H1 (cell line): ENCODE results near the gene PTDSS2. TPM values are rescaled to one million over a fixed set of nuclear protein-coding genes. Genes with fewer than 3 reads are reported as not detected.
A peak's percentile ranks its signal among the peaks of the same experiment; 100 is the strongest.

Experiments
- BACH1 ChIP-seq: IDR thresholded peaks from 2 replicates; pipeline ENCODE4 v1.6.1; 2012; ENCODE audit warnings: low read length, improper control_type of control experiment
- CBX8 ChIP-seq: fragments of 300-800, 300-1000 bp; sonication (generic); IDR thresholded peaks from 2 replicates; pipeline ENCODE4 v1.7.1; 2016; ENCODE audit warnings: low read depth, low read length, borderline replicate concordance
- CHD2 ChIP-seq: IDR thresholded peaks from 2 replicates; pipeline ENCODE4 v1.6.1; 2012; ENCODE audit warnings: low read length, improper control_type of control experiment
- EZH2 ChIP-seq: fragments of 200-600 bp; sonication (generic); IDR thresholded peaks from 2 replicates; pipeline ENCODE4 v1.7.1; 2012; ENCODE audit warnings: low read depth, mild to moderate bottlenecking, moderate library complexity, low read length, inconsistent platforms; ENCODE audit not compliant: severe bottlenecking
- KDM1A ChIP-seq: fragments of 200-600, 300-600 bp; sonication (generic); IDR thresholded peaks from 2 replicates; pipeline ENCODE4 v1.7.1; 2016; ENCODE audit warnings: mild to moderate bottlenecking, low read length, borderline replicate concordance
- MAFK ChIP-seq: IDR thresholded peaks from 2 replicates; pipeline ENCODE4 v1.6.1; 2012; ENCODE audit warnings: low read depth, mild to moderate bottlenecking, improper control_type of control experiment, low read length
- NRF1 ChIP-seq: IDR thresholded peaks from 2 replicates; pipeline ENCODE4 v1.6.1; 2011; ENCODE audit warnings: mild to moderate bottlenecking, low read depth, low read length, improper control_type of control experiment
- POU5F1 ChIP-seq: IDR thresholded peaks from 2 replicates; pipeline ENCODE4 v1.6.1; 2011; ENCODE audit warnings: low read depth, mild to moderate bottlenecking, low read length, moderate library complexity
- ZNF274 ChIP-seq: IDR thresholded peaks from 2 replicates; pipeline ENCODE4 v1.7.0; 2012; ENCODE audit warnings: low read length, borderline replicate concordance; ENCODE audit errors: extremely low read depth
- polyA plus RNA-seq, 7 experiments: library from polyadenylated mRNA; depleted of rRNA in 3 of 7; stranded (reverse) in 5 of 7; unstranded in 2 of 7; fragments of >200 nt in 5 of 7; fragments of 200-250 nt in 2 of 7; gene quantifications; 1 replicate in 5 of 7; 2 replicates in 1 of 7; 4 replicates in 1 of 7; pipeline versions ENCODE4 v1.2.1 to v1.2.3, GENCODE V29; 2011 to 2013; ENCODE audit warnings: missing spikeins in 2 of 7, mixed read lengths in 2 of 7
- total RNA-seq: library from RNA; stranded (reverse); fragmentation: NEBNext Ultra II Directional; extraction: Animal tissue kit (Norgen Biotek cat#: 25700); gene quantifications from 2 replicates; pipeline ENCODE4 v1.2.1, GENCODE V29; 2021
- TF ChIP-seq, protein P1 (sequence below): fragments of 300-600 bp; sonication (generic); IDR thresholded peaks from 2 replicates; pipeline ENCODE4 v1.7.1; 2012; ENCODE audit warnings: low read length, moderate library complexity, mild to moderate bottlenecking, inconsistent platforms; ENCODE audit not compliant: insufficient replicate concordance

The PTDSS2 gene
- total and polyA plus RNA-seq, 2 of the 8 experiments (the other 6 are each of a cell fraction or from before 2014, with no cell fraction given) = 48.7 to 68.2 TPM

DNA sequence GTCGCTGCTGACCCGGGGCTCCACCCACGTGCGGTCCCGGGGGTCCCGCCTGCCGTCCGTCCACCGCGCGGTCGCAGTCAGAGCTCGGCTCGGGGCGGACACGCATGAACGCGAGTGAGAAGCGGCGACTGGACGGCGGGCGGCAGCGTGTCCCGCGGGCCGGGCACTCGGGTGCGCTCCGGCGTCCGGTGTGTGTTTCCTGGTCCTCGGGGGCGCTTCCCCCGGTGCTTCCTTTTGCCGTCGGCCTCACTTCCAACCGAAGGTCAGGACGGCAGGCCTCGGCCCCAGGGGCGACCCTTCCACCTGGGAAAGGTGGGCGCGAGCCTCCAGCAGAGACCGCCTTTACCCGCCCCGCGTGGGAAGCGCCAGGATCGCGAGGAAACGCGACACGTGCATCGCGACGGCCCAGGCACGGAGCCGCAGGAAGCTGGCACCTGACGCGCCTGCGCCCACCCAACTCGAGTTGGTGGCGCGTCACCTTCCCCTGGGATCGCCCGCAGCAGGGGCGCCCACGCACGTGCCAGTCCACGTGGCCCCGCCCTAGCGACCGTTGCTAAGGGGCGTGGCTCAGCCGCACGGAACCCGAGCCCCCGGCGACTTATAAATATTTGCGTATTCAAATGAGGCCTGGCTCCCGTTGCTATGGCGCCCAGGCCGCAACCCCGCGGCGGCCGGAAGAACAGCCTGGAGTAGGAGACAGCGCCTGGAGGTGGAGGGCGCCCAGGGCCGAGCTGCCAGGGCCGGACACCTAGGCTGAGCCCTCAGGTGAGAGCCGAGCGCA, 87.0 kb downstream of the PTDSS2 start, which contains the start of gene LRRC56 (continued):
- TF ChIP-seq, protein P1, sequence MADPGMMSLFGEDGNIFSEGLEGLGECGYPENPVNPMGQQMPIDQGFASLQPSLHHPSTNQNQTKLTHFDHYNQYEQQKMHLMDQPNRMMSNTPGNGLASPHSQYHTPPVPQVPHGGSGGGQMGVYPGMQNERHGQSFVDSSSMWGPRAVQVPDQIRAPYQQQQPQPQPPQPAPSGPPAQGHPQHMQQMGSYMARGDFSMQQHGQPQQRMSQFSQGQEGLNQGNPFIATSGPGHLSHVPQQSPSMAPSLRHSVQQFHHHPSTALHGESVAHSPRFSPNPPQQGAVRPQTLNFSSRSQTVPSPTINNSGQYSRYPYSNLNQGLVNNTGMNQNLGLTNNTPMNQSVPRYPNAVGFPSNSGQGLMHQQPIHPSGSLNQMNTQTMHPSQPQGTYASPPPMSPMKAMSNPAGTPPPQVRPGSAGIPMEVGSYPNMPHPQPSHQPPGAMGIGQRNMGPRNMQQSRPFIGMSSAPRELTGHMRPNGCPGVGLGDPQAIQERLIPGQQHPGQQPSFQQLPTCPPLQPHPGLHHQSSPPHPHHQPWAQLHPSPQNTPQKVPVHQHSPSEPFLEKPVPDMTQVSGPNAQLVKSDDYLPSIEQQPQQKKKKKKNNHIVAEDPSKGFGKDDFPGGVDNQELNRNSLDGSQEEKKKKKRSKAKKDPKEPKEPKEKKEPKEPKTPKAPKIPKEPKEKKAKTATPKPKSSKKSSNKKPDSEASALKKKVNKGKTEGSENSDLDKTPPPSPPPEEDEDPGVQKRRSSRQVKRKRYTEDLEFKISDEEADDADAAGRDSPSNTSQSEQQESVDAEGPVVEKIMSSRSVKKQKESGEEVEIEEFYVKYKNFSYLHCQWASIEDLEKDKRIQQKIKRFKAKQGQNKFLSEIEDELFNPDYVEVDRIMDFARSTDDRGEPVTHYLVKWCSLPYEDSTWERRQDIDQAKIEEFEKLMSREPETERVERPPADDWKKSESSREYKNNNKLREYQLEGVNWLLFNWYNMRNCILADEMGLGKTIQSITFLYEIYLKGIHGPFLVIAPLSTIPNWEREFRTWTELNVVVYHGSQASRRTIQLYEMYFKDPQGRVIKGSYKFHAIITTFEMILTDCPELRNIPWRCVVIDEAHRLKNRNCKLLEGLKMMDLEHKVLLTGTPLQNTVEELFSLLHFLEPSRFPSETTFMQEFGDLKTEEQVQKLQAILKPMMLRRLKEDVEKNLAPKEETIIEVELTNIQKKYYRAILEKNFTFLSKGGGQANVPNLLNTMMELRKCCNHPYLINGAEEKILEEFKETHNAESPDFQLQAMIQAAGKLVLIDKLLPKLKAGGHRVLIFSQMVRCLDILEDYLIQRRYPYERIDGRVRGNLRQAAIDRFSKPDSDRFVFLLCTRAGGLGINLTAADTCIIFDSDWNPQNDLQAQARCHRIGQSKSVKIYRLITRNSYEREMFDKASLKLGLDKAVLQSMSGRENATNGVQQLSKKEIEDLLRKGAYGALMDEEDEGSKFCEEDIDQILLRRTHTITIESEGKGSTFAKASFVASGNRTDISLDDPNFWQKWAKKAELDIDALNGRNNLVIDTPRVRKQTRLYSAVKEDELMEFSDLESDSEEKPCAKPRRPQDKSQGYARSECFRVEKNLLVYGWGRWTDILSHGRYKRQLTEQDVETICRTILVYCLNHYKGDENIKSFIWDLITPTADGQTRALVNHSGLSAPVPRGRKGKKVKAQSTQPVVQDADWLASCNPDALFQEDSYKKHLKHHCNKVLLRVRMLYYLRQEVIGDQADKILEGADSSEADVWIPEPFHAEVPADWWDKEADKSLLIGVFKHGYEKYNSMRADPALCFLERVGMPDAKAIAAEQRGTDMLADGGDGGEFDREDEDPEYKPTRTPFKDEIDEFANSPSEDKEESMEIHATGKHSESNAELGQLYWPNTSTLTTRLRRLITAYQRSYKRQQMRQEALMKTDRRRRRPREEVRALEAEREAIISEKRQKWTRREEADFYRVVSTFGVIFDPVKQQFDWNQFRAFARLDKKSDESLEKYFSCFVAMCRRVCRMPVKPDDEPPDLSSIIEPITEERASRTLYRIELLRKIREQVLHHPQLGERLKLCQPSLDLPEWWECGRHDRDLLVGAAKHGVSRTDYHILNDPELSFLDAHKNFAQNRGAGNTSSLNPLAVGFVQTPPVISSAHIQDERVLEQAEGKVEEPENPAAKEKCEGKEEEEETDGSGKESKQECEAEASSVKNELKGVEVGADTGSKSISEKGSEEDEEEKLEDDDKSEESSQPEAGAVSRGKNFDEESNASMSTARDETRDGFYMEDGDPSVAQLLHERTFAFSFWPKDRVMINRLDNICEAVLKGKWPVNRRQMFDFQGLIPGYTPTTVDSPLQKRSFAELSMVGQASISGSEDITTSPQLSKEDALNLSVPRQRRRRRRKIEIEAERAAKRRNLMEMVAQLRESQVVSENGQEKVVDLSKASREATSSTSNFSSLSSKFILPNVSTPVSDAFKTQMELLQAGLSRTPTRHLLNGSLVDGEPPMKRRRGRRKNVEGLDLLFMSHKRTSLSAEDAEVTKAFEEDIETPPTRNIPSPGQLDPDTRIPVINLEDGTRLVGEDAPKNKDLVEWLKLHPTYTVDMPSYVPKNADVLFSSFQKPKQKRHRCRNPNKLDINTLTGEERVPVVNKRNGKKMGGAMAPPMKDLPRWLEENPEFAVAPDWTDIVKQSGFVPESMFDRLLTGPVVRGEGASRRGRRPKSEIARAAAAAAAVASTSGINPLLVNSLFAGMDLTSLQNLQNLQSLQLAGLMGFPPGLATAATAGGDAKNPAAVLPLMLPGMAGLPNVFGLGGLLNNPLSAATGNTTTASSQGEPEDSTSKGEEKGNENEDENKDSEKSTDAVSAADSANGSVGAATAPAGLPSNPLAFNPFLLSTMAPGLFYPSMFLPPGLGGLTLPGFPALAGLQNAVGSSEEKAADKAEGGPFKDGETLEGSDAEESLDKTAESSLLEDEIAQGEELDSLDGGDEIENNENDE = no peak
- TF ChIP-seq CHD2 (no peak), POU5F1 (no peak), ZNF274 (no peak), CBX8 (no peak), BACH1 (peak; percentile 87), MAFK (no peak), NRF1 (no peak), KDM1A (no peak; the same call in 1 of the 2 replicates), EZH2 (peak; percentile 28)
